NCI-H2107 treated with DMSO at 0.1 percent for 48 hours (cell line): ENCODE measurements around the gene AP1M1.

Experiments used
- DNase-seq: peaks from one replicate; lab custom pipeline; 2025; ENCODE audit not compliant: unreplicated experiment; lab: John Stamatoyannopoulos, UW

The AP1M1 gene

DNA sequence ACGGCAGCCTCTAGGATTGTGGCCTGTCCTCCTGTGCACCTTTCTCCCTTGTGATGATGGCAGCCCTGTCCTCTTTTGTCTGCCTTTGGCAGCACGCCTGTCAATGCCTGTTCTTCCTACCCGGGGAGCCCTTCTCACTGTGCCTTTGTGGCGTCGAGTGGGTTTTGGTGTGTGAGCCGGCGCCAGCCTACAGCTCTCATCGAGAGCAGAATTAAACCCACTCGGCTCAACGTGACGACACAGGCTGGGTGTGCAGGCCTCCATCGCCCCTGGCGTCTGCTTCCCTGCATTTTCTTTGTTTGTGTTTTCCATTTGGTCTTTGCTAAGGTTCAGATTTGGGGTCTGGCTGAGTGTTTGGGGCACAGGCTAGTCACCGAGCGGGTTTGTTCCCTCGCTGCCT lies 34.4 kb downstream of the AP1M1 start:
- no peak for DNase-seq

DNA sequence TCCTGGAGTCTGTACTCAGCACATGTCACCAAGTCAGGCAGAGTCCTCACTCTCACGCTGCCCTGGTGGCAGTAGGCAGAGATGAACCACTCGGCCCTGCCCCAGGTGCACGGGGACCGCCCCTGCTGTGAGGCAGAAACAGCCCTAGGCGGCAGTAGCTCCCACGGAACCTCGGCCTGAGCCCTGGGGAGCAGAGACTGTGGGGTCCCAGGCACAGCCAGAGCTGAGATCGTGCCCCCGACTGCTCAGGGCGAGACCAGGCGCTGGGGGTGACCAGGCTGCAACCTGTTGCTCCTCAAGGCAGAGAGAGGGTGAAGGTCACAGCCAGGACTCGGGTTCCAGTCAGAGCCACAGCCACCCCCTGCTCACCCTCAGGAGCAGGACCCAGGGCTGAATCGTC lies 34.9 kb downstream of the AP1M1 start:
- no peak for DNase-seq

DNA sequence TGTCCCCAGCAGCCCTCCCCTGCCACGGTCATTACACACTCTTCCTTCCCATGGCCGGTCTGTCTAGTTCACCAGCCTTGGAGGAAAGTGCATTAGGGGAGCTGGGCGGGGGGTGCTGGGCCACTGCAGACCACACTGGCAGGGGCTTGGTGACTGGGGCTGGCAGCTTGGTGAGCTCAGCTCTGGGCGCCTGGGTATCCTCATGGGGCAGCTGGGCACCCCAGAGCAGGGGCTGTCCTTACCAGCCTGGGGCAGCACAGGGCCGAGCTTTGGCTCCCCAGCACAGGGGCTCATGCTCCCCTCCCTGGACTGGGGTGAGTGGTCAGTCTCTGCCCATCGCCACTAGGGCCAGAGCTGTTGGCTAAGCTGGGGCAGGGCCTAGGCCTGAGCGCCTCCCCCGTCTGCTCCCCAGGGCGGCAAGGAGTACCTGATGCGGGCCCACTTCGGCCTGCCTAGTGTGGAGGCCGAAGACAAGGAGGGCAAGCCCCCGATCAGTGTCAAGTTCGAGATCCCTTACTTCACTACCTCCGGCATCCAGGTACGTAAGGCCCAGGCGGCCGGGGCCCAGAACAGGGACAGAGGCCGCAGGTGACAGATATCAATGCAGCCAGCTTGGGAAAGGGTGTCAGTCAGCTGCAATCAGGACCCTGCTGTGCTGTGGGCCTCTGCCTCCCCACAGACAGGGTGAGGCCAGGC lies 35.5 kb downstream of the AP1M1 start:
- DNase-seq = no peak

DNA sequence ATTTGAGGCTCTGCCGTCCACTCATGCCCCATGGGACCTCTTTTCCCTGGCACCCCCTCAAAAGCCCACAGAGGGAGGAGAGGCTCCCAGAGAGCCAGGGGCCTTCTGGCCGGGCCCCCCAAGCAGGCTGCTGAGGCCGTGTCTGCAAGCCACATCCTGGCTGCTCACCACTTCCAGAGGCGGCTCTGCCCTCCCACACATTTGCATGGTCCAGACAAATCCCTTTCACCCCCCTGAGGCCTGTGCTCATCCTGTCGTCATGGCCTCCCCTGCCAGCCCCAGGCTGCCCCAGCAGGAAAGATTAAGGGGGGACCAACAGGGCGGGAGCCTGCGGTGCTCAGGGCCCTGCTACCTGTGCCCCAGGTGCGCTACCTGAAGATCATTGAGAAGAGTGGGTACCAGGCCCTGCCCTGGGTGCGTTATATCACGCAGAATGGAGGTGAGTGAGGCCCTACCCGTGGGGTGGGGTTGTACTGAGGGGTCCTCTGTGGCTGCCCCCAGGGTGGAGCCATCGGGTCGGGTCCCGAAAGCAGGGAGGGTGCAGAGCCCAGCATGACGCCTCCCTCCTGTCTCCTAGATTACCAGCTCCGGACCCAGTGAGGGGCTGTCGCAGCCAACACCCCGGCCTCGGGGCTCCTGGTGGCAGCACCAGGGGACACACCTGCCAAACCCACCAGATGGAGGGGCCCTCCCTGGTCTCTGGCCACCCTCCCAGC lies 36.3 kb downstream of the AP1M1 start:
- DNase-seq = no peak

DNA sequence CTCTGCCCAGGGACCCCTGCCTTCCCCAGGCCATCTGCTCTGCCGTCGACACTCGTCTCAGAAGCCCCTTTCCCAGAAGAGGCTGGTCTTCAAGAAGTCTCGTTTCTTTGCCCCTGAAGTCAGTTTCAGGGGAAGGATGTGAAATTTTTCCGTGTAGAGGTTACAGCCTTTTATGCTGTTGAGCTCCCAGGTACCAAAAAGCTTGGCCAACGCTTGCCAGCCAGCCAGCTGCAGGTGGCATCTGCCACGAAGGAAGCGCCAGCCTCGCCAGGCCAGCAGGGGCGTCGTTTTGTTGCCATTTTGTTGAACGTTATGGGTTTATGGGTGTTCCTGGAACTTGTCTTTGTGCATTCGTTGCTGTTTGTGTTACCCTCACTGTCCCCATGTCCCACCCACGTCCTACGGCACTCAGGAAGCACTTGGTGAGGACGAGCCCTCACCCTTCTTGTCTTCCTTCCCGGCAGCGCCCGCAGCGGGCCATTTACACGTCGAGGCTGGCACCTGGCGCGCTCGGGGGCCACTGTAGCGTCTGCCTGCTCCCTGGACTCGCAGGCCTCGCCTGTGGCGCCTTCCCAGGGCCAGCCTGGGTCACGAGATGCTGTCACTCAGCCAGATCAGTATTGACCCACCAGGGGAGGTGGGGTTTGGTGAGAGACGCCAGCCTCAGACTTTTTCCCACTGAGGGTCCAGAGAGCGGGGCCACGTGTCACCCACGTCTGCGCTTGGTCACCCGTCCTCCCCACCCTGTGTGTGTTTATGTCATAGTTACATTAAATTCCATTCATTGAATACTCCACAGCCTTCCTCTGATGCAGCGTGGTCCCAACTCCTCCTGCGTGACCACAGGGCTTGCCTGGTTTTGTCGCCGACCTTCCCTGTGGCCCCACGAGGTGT lies 37.1 kb downstream of the AP1M1 start:
- DNase-seq = no peak

DNA sequence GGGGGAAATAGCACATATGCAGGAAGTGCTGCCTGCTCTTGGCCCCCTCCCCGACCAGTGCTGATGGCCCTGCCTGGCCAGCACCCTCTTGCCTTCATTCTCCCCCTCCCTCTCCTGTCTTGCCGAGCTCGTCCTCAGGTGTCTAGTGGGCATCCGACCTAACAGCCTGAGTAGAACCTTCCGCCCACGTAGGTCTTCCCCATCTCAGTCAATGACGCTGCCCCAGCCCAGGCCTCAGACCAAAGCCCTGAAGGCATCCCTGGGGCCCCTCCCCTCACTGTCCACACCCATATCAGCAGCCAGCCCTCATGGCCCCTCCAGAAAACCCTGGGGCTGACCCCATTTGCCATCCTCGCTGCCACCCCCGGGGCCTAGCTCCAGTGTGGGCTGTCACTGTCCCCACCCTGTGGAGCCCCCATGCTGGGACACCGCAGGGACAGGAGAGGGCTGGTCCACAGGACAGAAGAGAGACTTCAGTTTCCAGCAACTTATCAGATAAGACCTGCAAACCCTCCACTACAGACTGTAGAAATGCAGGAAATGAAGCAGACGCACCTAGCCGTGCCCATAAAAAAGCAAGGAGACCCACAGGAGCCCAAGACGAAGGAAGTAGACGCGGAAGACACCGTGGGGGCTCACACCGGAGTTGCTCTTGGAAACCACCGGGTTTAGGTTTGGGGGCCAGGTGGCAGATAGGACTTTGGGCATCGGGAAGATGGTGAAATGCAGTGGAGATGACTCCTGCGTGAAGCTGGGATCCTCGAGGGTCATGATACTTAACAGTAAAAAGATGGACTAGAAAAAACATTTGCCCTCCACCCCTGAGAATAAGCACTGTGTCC lies 38.3 kb downstream of the AP1M1 start:
- DNase-seq = no peak

DNA sequence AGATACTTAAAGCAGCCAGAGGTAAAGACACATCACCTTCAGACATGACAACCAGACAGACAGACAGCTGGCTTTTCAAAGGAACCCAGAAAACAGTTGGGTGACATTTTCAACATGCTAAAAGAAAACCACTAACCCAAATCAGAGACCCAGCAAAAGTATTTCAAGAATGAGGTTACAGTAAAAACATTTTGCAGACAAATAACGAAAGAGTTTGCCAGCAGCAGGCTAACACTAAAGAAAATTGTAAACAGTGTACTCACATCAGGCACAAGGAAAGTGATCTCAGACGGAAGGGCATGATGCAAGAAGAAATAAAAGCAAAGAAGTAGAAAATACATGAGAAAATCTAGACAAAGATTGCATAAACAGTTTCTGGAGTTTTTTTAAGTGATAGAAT lies 46.4 kb downstream of the AP1M1 start:
- DNase-seq = no peak

DNA sequence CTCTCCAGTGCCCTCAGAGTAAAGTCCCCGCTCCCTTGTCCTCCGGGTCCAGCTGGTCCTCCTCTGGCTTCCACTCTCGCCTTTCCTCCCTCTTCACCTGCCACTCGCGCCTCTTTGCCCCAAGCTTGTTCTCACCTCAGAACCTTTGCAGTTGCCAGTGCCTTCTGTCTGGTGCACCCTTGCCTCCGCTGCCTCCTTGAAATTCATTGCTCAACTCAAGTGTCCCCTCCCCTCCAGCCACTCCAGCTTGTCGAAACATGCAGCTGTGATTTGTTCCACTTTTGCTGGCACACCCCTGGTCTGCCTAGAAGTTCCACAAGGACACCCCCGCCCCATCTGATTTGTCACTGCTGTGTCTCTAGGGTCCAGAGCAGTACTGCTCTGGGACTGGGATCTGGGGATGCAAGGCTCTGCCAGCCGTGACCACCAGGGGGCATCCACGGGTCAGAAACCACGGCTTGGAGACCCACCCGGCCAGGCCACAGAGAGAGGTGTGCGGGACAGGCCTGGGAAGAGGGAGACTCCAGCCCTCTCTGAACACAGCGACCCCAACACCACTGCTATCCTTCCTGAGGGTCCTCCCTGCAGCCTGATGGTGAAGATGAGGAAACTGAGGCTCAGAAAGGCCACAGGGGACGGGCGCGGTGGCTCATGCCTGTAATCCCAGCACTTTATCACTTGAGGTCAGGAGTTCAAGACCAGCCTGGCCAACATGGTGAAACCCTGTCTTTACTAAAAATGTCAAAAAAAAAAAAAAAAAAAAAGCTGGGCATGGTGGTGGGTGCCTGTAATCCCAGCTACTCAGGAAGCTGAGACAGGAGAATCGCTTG lies 49.9 kb downstream of the AP1M1 start:
- peak; percentile 11 for DNase-seq

DNA sequence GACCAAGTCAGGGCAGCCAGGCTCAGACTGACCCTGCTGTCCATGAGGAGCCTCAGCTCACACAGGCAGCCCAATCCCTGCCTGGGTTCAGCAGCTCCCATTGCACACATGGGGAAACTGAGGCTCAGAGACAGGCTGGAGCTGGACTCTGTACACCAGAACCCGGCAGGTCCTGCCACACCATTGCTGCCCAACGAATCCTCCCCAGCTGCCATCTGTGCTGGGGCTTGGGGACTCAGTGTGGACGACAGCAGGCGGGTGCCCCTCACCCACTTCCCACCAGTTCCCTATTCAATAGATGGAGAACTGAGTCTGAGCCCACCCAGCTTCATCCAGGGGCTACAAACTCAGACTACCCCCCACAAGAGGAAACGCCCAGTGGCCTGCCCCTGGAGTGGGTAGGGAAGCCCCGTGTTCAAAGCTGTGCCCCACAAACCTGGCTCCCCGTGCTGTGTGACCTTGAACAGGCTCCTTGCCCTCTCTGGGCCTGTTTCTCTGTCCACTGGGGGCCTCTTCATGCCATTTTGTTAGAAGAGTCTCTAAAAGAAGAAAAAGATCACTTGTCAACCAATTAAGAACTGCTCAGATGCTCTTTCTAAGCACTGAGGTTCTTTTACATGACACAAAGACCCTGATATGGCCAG lies 50.8 kb downstream of the AP1M1 start:
- no peak for DNase-seq

DNA sequence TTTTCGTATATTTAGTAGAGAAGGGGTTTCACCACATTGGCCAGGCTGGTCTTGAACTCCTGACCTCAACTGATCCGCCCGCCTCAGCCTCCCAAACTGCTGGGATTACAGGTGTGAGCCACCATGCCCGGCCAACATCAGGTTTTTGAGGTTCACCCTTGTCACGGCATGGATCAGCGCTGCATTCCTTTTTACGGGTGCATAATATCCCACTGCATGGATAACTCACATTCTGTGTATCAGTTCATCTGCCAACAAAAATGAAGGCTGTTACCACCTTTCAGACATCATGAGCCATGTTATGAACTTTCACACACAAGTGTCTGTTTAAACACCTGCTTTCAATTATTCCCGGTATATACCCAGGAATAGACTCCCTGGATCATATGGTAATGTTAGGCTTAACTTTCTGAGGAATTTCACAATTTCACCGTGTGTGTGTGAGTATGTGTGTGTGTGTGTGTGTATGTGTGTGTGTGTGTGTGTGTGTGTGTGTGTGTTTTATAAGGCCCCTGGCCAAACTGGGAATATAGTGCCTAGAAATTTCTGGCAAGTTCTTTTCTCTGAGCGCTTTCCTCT lies 52.2 kb downstream of the AP1M1 start:
- no peak for DNase-seq

DNA sequence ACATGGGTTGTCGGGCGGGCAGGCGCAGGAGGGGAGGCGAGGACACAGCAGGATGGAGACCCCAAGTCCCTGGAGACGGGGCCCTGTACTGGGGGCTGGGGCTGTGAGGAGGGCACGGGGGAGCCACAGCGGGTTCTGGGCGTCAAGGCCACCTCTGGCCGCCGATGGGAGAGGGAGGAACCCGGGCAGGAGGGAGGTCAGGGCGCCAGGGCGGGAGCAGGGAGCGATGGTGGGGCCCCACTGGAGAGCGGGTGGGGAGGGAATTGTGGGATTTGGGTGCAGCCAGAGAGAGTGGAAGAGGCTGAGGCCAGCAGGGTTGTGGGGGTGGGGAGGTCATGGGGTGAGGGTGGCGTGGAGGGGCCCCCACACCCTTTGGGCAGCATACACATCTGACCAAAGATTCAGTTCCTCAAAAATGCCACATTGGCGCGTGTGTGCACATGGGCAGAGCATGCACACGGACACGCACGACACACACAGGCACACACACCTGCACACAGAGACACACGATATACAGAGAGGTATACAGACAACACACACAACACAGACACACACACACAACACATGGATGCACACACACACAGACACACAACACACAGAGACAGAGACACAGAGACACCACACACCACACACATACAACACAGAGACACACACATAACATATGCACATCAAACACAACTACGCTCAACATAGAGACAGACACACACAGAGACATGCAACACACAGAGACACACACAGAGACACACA lies 54.9 kb downstream of the AP1M1 start:
- no peak for DNase-seq

DNA sequence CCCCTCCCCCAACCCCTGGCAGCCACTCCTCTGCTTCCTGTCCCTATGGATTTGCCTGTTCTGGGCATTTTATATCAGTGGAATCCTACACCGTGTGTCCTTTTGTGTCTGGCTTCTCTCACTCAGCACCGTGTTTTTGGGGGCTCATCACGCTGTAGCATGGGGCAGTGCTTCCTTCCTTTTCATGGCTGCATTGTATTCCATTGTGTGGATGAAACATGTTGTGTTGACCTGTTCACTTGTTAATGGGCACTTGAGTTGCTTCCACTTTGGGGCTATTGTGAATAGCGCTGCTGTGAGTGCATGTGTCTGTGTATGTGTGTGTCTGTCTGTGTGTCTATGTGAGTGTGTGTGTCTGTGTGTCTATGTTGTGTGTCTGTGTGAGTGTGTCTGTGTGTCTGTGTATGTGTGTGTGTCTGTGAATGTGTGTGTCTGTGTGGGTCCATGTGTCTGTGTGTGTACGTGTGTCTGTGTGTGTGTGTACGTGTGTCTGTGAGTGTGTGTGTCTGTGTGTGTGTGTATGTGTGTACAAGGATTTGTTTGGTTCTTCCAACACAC lies 57.2 kb downstream of the AP1M1 start:
- DNase-seq = no peak

DNA sequence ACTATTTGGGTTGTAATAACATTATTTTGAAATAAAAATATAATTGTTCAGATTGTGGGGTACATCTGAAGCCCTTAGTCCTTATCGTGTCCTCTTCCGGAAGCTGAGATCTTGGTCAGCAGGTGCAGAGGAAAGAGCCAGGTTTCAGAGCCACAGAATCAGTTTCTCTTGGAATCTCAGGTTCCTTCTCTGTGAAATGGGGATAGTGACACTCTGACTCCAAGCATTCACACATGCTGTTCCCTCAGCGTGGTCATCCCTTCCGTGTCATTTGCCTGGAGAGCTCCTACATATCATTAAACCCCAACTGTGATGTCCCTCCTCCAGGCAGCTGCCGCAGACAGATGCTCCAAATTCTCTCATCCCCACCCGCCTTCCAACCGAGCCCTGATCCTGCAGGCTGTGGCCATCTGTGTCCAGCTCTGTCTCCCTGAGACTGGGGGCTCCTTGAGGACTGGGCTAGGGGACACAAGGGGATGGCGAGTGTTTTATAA lies 59.8 kb downstream of the AP1M1 start:
- no peak for DNase-seq

DNA sequence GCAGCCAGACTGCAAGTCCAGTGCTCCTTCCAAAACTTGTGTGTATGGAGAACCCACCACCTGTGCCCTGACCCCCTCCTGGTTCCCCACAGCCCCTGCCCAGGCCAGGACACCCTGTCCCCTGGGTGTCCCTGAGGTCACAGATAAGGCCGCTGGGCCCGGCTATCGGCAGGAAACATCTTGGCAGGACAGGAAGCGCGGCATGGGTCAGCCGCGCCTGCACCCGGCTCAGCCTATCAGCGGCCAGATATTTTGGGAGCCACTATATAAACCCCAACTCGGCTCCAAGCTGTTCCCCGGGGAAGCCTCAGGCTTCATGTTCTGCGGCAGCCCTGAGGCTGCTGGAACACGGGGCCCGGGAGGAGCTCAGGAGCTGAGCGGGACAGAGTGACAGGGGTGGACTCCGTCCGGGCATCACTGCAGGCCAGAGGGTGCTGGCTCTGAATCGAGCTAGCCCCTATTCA lies 60.8 kb downstream of the AP1M1 start:
- no peak for DNase-seq

DNA sequence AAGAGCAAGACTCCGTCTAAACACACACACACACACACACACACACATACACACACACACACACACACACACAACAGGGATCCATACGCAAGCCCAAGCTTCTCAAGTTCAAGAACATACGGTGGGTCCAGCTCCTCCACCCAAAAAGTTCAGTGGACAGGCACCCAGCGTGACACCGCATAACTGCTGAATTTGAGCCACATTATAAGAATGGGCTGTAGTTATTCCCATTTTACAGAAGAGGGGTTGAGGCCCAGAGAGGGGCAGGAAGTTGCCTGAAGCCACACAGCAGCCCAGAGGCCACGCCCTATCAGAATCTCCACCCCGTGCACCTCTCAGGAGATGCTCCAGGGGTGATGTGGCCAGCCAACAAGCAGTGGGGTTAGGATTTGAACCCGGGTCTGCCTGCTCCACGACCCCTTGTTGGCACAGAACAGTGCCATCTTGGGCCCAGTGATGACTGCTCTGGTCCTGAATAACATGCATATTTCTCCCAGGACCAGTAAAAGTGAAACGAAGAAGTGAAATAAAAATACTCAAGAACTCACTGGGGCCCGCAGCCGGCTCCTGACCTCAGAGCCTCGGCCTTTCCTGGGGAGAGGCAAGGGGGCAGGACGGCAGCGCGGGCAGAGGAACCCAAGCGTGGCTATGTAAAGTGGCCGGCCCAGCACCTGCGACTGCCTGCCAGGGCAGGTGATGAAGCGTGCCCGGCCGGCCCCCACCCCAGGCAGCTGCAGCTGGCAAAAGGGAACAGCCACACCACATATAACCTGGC lies 61.9 kb downstream of the AP1M1 start:
- DNase-seq = peak; percentile 16

DNA sequence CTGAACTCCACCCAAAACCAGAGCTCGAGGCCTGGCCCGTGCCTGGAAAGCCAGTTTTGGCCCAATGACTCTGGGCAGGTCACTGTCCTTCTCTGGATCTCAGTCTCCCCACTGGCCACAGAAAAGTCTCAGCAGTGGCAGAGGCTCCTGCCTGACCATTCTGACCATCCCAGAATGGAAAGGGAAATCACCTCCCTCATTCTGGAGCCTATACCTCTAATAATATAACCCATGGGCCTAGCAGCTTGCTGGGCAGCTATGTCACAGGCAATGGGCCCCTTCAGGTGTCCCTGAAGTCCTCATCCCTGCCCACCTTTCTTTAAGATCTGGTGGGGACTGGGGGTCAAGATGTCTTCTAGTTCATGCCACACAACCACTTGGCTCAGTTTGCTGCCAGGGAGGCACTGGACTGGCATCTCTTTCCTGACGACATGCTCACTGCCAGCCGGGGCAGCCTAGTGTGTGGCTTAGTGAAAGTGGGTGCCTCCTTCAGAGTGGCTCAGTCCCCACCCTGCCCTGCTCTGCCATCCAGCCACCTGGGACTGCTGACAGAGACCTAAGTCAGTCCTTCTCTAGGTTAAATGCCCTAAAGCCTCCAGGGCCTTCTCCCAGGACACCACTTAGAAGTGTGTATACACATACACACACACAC lies 62.6 kb downstream of the AP1M1 start:
- DNase-seq = no peak

DNA sequence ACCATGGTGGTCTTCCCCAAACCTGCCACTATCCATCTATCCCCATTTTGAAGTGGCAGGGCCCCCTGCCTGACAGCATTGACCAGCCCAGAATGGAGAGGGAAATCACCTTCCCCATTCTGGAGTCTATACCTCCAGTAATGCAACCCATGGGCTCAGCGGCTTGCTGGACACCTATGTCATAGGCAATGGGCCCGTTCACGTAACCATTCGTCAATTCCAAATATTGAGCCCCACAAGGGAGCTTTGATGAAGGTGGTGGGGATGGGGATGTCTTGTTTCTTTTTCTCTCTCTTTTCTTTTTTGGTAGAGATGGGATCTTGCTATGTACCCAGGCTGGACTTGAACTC lies 63.1 kb downstream of the AP1M1 start:
- DNase-seq = no peak
